H1 (cell line): ENCODE data around the gene DCBLD1. TPM values are rescaled to one million over a fixed set of nuclear protein-coding genes. Genes with fewer than 3 reads are reported as not detected.

Experiments used
- ASH2L ChIP-seq: fragments of 200-600, 300-600 bp; sonication (generic); IDR thresholded peaks from one replicate; pipeline ENCODE4 v1.7.1; 2017; ENCODE audit warnings: low read length
- CREB1 ChIP-seq: IDR thresholded peaks from 2 replicates; pipeline ENCODE4 v1.6.1; 2012; ENCODE audit warnings: inconsistent platforms
- EZH2 ChIP-seq: fragments of 200-600 bp; sonication (generic); IDR thresholded peaks from 2 replicates; pipeline ENCODE4 v1.7.1; 2012; ENCODE audit warnings: low read depth, mild to moderate bottlenecking, moderate library complexity, low read length, inconsistent platforms; ENCODE audit not compliant: severe bottlenecking
- GABPA ChIP-seq: IDR thresholded peaks from 2 replicates; pipeline ENCODE4 v1.6.1; 2011; ENCODE audit warnings: mild to moderate bottlenecking, low read length, moderate library complexity, borderline replicate concordance; ENCODE audit not compliant: insufficient read depth
- JUN ChIP-seq: IDR thresholded peaks from 2 replicates; pipeline ENCODE4 v1.6.1; 2011; ENCODE audit warnings: low read depth, mild to moderate bottlenecking, improper control_type of control experiment, low read length
- KDM4A ChIP-seq: IDR thresholded peaks from one replicate; pipeline ENCODE4 v1.7.1; 2012; ENCODE audit warnings: low read depth, mild to moderate bottlenecking, moderate library complexity, low read length, inconsistent platforms; ENCODE audit not compliant: severe bottlenecking
- NRF1 ChIP-seq: IDR thresholded peaks from 2 replicates; pipeline ENCODE4 v1.6.1; 2011; ENCODE audit warnings: mild to moderate bottlenecking, low read depth, low read length, improper control_type of control experiment
- POLR2A ChIP-seq, 2 experiments: IDR thresholded peaks; 1 replicate in 1 of 2; 2 replicates in 1 of 2; pipeline ENCODE4 v1.6.1; 2011; ENCODE audit warnings: low read depth in 2 of 2, low read length in 2 of 2, mild to moderate bottlenecking in 2 of 2; ENCODE audit errors: control extremely low read depth in 1 of 2
- SAP30 ChIP-seq: fragments of 300-600 bp; sonication (generic); IDR thresholded peaks from 2 replicates; pipeline ENCODE4 v1.7.1; 2012; ENCODE audit warnings: low read length, moderate library complexity, mild to moderate bottlenecking, inconsistent platforms; ENCODE audit not compliant: insufficient read depth, insufficient replicate concordance
- SIRT6 ChIP-seq: IDR thresholded peaks from one replicate; pipeline ENCODE4 v1.7.1; 2012; ENCODE audit warnings: low read length, inconsistent platforms
- SP1 ChIP-seq: IDR thresholded peaks from 2 replicates; pipeline ENCODE4 v1.6.1; 2011; ENCODE audit warnings: low read depth, low read length
- SUZ12 ChIP-seq: fragments of 200-600 bp; sonication (generic); IDR thresholded peaks from 2 replicates; pipeline ENCODE4 v1.6.1; 2012; ENCODE audit warnings: mild to moderate bottlenecking, inconsistent platforms, low read length, moderate library complexity, mixed read lengths
- TAF1 ChIP-seq: IDR thresholded peaks from 2 replicates; pipeline ENCODE4 v1.6.1; 2011; ENCODE audit warnings: mild to moderate bottlenecking, low read depth, low read length
- polyA plus RNA-seq, 7 experiments: library from polyadenylated mRNA; depleted of rRNA in 3 of 7; stranded (reverse) in 5 of 7; unstranded in 2 of 7; fragments of >200 nt in 5 of 7; fragments of 200-250 nt in 2 of 7; gene quantifications; 1 replicate in 5 of 7; 2 replicates in 1 of 7; 4 replicates in 1 of 7; pipeline versions ENCODE4 v1.2.1 to v1.2.3, GENCODE V29; 2011 to 2013; ENCODE audit warnings: missing spikeins in 2 of 7, mixed read lengths in 2 of 7
- total RNA-seq: library from RNA; stranded (reverse); fragmentation: NEBNext Ultra II Directional; extraction: Animal tissue kit (Norgen Biotek cat#: 25700); gene quantifications from 2 replicates; pipeline ENCODE4 v1.2.1, GENCODE V29; 2021
- TF ChIP-seq, protein P1 (sequence below): fragments of 300-600 bp; sonication (generic); IDR thresholded peaks from 2 replicates; pipeline ENCODE4 v1.7.1; 2012; ENCODE audit warnings: low read length, moderate library complexity, mild to moderate bottlenecking, inconsistent platforms; ENCODE audit not compliant: insufficient replicate concordance

The DCBLD1 gene
- total and polyA plus RNA-seq, 2 of the 8 experiments (the other 6 are each of a cell fraction or from before 2014, with no cell fraction given) = 3.9 to 11.2 TPM

DNA sequence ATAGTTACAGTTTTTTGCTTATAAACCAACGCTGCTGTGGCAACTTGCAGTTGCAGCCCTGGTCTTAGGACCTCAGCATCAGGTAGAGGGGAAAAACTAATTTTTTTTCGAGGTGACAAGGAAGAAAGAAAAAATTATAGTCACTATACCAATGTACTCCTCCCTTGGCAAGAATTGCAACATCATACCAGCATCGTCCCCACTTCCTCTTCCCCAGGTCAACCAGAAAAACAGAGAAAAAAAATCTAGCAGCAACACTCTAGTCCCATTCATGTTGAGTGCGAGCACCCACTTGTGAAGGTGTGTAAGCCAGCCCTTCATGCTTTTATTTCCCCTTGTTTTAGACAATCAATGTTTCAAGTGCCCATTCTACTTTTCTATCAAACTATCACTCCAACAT is 13.1 kb upstream of the DCBLD1 start (continued):
- TF ChIP-seq, protein P1, sequence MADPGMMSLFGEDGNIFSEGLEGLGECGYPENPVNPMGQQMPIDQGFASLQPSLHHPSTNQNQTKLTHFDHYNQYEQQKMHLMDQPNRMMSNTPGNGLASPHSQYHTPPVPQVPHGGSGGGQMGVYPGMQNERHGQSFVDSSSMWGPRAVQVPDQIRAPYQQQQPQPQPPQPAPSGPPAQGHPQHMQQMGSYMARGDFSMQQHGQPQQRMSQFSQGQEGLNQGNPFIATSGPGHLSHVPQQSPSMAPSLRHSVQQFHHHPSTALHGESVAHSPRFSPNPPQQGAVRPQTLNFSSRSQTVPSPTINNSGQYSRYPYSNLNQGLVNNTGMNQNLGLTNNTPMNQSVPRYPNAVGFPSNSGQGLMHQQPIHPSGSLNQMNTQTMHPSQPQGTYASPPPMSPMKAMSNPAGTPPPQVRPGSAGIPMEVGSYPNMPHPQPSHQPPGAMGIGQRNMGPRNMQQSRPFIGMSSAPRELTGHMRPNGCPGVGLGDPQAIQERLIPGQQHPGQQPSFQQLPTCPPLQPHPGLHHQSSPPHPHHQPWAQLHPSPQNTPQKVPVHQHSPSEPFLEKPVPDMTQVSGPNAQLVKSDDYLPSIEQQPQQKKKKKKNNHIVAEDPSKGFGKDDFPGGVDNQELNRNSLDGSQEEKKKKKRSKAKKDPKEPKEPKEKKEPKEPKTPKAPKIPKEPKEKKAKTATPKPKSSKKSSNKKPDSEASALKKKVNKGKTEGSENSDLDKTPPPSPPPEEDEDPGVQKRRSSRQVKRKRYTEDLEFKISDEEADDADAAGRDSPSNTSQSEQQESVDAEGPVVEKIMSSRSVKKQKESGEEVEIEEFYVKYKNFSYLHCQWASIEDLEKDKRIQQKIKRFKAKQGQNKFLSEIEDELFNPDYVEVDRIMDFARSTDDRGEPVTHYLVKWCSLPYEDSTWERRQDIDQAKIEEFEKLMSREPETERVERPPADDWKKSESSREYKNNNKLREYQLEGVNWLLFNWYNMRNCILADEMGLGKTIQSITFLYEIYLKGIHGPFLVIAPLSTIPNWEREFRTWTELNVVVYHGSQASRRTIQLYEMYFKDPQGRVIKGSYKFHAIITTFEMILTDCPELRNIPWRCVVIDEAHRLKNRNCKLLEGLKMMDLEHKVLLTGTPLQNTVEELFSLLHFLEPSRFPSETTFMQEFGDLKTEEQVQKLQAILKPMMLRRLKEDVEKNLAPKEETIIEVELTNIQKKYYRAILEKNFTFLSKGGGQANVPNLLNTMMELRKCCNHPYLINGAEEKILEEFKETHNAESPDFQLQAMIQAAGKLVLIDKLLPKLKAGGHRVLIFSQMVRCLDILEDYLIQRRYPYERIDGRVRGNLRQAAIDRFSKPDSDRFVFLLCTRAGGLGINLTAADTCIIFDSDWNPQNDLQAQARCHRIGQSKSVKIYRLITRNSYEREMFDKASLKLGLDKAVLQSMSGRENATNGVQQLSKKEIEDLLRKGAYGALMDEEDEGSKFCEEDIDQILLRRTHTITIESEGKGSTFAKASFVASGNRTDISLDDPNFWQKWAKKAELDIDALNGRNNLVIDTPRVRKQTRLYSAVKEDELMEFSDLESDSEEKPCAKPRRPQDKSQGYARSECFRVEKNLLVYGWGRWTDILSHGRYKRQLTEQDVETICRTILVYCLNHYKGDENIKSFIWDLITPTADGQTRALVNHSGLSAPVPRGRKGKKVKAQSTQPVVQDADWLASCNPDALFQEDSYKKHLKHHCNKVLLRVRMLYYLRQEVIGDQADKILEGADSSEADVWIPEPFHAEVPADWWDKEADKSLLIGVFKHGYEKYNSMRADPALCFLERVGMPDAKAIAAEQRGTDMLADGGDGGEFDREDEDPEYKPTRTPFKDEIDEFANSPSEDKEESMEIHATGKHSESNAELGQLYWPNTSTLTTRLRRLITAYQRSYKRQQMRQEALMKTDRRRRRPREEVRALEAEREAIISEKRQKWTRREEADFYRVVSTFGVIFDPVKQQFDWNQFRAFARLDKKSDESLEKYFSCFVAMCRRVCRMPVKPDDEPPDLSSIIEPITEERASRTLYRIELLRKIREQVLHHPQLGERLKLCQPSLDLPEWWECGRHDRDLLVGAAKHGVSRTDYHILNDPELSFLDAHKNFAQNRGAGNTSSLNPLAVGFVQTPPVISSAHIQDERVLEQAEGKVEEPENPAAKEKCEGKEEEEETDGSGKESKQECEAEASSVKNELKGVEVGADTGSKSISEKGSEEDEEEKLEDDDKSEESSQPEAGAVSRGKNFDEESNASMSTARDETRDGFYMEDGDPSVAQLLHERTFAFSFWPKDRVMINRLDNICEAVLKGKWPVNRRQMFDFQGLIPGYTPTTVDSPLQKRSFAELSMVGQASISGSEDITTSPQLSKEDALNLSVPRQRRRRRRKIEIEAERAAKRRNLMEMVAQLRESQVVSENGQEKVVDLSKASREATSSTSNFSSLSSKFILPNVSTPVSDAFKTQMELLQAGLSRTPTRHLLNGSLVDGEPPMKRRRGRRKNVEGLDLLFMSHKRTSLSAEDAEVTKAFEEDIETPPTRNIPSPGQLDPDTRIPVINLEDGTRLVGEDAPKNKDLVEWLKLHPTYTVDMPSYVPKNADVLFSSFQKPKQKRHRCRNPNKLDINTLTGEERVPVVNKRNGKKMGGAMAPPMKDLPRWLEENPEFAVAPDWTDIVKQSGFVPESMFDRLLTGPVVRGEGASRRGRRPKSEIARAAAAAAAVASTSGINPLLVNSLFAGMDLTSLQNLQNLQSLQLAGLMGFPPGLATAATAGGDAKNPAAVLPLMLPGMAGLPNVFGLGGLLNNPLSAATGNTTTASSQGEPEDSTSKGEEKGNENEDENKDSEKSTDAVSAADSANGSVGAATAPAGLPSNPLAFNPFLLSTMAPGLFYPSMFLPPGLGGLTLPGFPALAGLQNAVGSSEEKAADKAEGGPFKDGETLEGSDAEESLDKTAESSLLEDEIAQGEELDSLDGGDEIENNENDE = no peak
- TF ChIP-seq JUN (no peak), POLR2A (IDR thresholded peaks at IDR 0.05; ENCODE audit: control extremely low read depth in 1 of 2, low read depth in 2 of 2, low read length in 2 of 2) (no peak), SP1 (no peak), SAP30 (no peak), CREB1 (no peak), EZH2 (no peak), KDM4A (no peak), SUZ12 (no peak), TAF1 (no peak), ASH2L (no peak), NRF1 (no peak), GABPA (no peak), SIRT6 (no peak)
